HEK293T (cell line): ENCODE data around the gene TRA2A.

Source experiments
- ARNT ChIP-seq: fragments of 450-650 bp; IDR thresholded peaks from 2 replicates; pipeline ENCODE4 v1.6.1; 2017; ENCODE audit warnings: mild to moderate bottlenecking
- BHLHE40 ChIP-seq: fragments of 450-650 bp; IDR thresholded peaks from 2 replicates; pipeline ENCODE4 v1.6.1; 2016; ENCODE audit warnings: mild to moderate bottlenecking, moderate library complexity, borderline replicate concordance
- FOXA1 ChIP-seq: fragments of 450-650 bp; IDR thresholded peaks from 2 replicates; pipeline ENCODE4 v1.6.1; 2016; ENCODE audit warnings: mild to moderate bottlenecking
- L3MBTL2 ChIP-seq: fragments of 450-650 bp; conservative IDR thresholded peaks from 2 replicates; pipeline ENCODE4 v1.6.1; 2016; ENCODE audit warnings: mild to moderate bottlenecking
- SP1 ChIP-seq: fragments of 450-650 bp; IDR thresholded peaks from 2 replicates; pipeline ENCODE4 v1.6.1; 2017
- TARDBP ChIP-seq: fragments of 450-650 bp; IDR thresholded peaks from 2 replicates; pipeline ENCODE4 v1.6.1; 2016
- ZNF384 ChIP-seq: fragments of 450-650 bp; IDR thresholded peaks from 2 replicates; pipeline ENCODE4 v1.6.1; 2016
- TF ChIP-seq, protein P1 (sequence below): fragments of 450-650 bp; IDR thresholded peaks from 2 replicates; pipeline ENCODE4 v1.6.1; 2016

DNA sequence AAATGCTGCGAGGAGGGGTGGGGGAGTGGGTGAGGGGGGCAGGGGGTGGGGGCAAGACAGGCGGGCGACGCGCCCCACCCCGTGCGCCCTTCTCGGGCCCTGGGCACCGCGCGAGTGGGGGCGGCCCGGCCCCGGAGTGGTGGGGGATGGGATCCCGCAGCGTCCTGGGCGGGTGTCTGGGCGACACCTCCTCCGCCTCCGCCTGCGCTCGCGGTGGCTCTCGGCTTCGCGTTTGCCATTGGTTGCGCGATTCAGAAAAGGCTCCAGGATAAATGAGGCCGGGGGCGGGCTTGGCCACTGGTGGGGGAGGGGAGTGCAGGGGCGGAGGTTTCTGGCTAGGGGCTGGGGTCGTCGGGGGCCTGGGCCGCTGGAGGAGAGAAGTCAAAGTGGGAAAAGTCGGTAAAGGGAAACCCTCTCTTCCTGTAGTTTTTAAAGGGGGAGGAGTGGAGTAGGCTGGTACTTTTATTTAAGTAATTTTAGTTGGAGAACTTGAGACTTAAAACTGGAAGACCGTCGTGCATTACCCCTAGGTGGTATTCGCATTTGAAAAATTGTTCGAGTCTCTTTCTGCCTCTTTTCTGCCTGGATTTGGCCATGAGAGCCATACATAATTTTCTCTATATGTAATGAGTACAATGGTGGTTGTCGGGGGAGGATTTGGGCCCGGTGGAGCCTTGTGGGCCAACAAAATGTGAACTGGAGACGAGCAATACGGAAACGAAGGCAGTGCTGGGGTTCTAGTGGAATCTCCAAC, 60.5 kb downstream of the TRA2A start:
- no peak for TF ChIP-seq ARNT
- TF ChIP-seq FOXA1 = no peak
- TF ChIP-seq L3MBTL2 = no peak
- TF ChIP-seq, protein P1, sequence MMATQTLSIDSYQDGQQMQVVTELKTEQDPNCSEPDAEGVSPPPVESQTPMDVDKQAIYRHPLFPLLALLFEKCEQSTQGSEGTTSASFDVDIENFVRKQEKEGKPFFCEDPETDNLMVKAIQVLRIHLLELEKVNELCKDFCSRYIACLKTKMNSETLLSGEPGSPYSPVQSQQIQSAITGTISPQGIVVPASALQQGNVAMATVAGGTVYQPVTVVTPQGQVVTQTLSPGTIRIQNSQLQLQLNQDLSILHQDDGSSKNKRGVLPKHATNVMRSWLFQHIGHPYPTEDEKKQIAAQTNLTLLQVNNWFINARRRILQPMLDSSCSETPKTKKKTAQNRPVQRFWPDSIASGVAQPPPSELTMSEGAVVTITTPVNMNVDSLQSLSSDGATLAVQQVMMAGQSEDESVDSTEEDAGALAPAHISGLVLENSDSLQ = no peak
- no peak for TF ChIP-seq TARDBP
- no peak for TF ChIP-seq ZNF384
- no peak for TF ChIP-seq BHLHE40
- TF ChIP-seq SP1 = no peak
